ENCODE measurements around the gene SLPI. TPM values are rescaled to one million over a fixed set of nuclear protein-coding genes. Genes with fewer than 3 reads are reported as not detected.

The SLPI gene
- total and polyA plus RNA-seq, 8 donors: 9.7 to 420 (median 138) TPM

DNA sequence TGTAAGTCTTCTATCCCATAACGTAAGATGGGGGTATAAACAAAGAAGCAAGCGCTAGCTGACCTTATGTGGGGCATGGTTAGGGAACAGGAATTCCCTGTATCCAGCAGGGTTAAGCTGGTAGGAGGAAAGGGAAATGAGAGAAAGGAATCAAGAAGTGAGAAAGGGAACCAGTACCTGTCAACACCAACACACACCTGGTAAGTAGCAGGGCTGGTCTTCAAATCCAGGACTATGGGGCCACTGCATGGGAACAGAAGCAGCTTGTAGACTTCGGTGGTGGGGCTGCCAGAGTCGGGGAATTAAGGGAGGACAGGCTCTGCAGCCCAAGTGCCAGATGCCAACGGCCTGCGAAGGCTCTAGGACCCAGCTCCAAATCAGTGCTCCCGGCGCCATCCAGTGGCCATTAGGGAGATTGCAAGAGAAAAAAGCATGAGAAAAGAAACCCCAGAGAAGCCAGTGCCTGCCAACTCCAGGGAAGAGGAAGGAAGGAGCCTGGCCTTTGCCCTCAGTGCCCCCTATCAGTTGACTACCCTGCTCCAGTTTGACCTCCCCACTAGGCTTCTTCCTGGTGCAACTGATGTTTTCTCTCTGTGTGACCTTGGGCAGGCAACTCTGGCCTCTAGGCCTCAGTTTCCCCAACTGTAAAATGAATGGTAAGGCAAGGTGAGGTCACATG, 36.5 kb upstream of the SLPI start:
- peaks cover 4 to 24% (median 16%) of the 10 kb centered on the region in 4 donors for H3K4me1 ChIP-seq
- H3K27ac ChIP-seq: no peak overlapping the region
- no peaks in the 10 kb centered on the region for H3K36me3 ChIP-seq
- peaks cover 0 to 45% (median 10%) of the 10 kb centered on the region in 3 donors for H3K27me3 ChIP-seq
- DNase-seq: peak; percentile 88 to 89
- 15 to 20% (median 17%) methylated on average over 8 of the region's 8 CpGs for WGBS, 5 donors
- no peaks in the 10 kb centered on the region for H3K9me3 ChIP-seq
- TF ChIP-seq EP300 (IDR thresholded peaks at IDR 0.05): no peak
- TF ChIP-seq, protein P1, sequence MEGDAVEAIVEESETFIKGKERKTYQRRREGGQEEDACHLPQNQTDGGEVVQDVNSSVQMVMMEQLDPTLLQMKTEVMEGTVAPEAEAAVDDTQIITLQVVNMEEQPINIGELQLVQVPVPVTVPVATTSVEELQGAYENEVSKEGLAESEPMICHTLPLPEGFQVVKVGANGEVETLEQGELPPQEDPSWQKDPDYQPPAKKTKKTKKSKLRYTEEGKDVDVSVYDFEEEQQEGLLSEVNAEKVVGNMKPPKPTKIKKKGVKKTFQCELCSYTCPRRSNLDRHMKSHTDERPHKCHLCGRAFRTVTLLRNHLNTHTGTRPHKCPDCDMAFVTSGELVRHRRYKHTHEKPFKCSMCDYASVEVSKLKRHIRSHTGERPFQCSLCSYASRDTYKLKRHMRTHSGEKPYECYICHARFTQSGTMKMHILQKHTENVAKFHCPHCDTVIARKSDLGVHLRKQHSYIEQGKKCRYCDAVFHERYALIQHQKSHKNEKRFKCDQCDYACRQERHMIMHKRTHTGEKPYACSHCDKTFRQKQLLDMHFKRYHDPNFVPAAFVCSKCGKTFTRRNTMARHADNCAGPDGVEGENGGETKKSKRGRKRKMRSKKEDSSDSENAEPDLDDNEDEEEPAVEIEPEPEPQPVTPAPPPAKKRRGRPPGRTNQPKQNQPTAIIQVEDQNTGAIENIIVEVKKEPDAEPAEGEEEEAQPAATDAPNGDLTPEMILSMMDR (IDR thresholded peaks at IDR 0.05): peak in 5 of 7 experiments; percentile 74 to 85 (median 78)
- intact Hi-C loops (cut with DNase I; ENCODE audit: low total_unique reads): loop anchor here (10.0 kb wide), 1 partner anchor 276 kb away; no protein-coding TSS in a partner anchor
- H3K4me3 ChIP-seq: no peak overlapping the region

GRCh38 chr20:45289942-45290676, 35.7 kb upstream of the SLPI start:
- intact Hi-C loops (cut with DNase I; ENCODE audit: low total_unique reads): loop anchor here (10.0 kb wide), 2 partner anchors 155 to 275 kb away; no protein-coding TSS in a partner anchor
- Histone ChIP-seq H3K36me3 (no peaks in the 10 kb centered on the region), H3K27me3 (peaks cover 0 to 38% (median 10%) of the 10 kb centered on the region in 3 donors), H3K4me3 (no peak overlapping the region), H3K9me3 (no peaks in the 10 kb centered on the region), H3K4me1 (peaks cover 4 to 24% (median 16%) of the 10 kb centered on the region in 4 donors), H3K27ac (no peak overlapping the region)
- 69 to 77% (median 77%) methylated on average over 13 of the region's 13 CpGs for WGBS, 5 donors
- DNase-seq: no peak
- no peak for TF ChIP-seq POLR2A (IDR thresholded peaks at IDR 0.05)
- no peak for TF ChIP-seq EP300 (IDR thresholded peaks at IDR 0.05)

DNA sequence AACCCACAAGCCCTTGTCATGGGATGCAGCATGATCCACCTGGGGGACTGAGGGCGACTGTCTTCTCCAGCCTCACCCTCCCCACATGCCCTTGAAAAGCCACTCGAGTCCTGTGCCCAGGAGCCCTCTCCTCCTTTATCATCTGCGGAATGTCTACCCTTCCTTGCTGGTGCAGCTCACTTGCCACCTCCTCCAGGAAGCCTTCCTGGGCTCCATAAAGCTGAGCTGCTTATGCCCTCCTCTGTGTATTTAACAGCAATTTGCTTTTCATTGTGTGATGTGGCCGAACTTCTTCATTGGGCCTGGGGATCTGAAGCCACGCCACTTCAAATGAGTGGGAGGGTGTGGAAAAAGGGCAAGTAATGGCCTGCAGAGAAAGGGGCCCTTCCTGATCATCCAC, 34.5 kb upstream of the SLPI start:
- intact Hi-C loops (cut with DNase I; ENCODE audit: low total_unique reads): loop anchor here (10.0 kb wide), 1 partner anchor 154 kb away; no protein-coding TSS in a partner anchor
- H3K36me3 ChIP-seq: no peaks in the 10 kb centered on the region
- TF ChIP-seq, protein P1 (IDR thresholded peaks at IDR 0.05): no peak
- TF ChIP-seq POLR2A (IDR thresholded peaks at IDR 0.05): no peak
- H3K9me3 ChIP-seq: no peaks in the 10 kb centered on the region
- peaks cover 0 to 28% (median 10%) of the 10 kb centered on the region in 3 donors for H3K27me3 ChIP-seq
- H3K4me1 ChIP-seq: peaks cover under 1 to 21% (median 12%) of the 10 kb centered on the region in 4 donors
- H3K4me3 ChIP-seq: no peak overlapping the region
- 84 to 94% (median 90%) methylated on average over 5 of the region's 5 CpGs for WGBS, 5 donors
- no peak overlapping the region for H3K27ac ChIP-seq
- DNase-seq: no peak

GRCh38 chr20:45288376-45288775, 34.0 kb upstream of the SLPI start:
- Histone ChIP-seq H3K27me3 (peaks cover 0 to 28% (median 6%) of the 10 kb centered on the region in 3 donors), H3K4me1 (peaks cover 0 to 16% (median 7%) of the 10 kb centered on the region in 4 donors), H3K36me3 (no peaks in the 10 kb centered on the region), H3K9me3 (no peaks in the 10 kb centered on the region), H3K27ac (no peak overlapping the region), H3K4me3 (no peak overlapping the region)
- no peak for DNase-seq
- intact Hi-C loops (cut with DNase I; ENCODE audit: low total_unique reads): loop anchor here (10.0 kb wide), 1 partner anchor 154 kb away; no protein-coding TSS in a partner anchor
- 68 to 80% (median 71%) methylated on average over 4 of the region's 4 CpGs for WGBS, 5 donors
- TF ChIP-seq, protein P1 (IDR thresholded peaks at IDR 0.05): no peak
- TF ChIP-seq EP300 (IDR thresholded peaks at IDR 0.05): no peak
- no peak for TF ChIP-seq POLR2A (IDR thresholded peaks at IDR 0.05)
- no peak for TF ChIP-seq POLR2AphosphoS5 (IDR thresholded peaks at IDR 0.05)
